ENCODE results near the gene ARRB2.

ARRB2 gene

DNA sequence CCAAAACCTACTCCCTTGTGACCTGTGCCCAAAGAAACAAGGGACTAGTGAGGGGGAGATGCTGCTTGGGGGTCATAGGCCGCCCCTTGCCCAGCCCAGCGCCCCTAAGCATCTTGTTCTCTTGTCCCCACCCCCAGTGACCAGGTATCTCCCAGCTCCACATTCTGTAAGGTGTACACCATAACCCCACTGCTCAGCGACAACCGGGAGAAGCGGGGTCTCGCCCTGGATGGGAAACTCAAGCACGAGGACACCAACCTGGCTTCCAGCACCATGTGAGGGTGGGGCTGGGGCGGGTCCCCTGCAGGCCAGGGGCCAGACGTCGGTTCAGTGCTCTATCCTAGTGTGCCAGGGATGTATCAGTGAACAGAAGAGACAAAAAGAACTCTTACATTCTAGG is 8.7 kb downstream of the ARRB2 start:
- no peaks in the 10 kb centered on the region for H3K4me1 ChIP-seq (ENCODE audit: control insufficient read depth in 1 of 2, insufficient read depth in 2 of 2, low read length in 2 of 2)
- no peak overlapping the region for H4K91ac ChIP-seq (ENCODE audit: low read depth, low read length)
- no peak overlapping the region for H2BK120ac ChIP-seq (ENCODE audit: insufficient read depth, low read length, poor library complexity)
- no peak overlapping the region for H2AK5ac ChIP-seq (ENCODE audit: low read length)
- H3K9me3 ChIP-seq (ENCODE audit: insufficient read depth, low read depth, low read length), result peaks cover 4% of the 10 kb centered on the region
- H4K12ac ChIP-seq (ENCODE audit: low read depth, low read length), result no peak overlapping the region
- H3K23ac ChIP-seq (ENCODE audit: low read length), result no peak overlapping the region
- no peak overlapping the region for H3K14ac ChIP-seq (ENCODE audit: low read length)
- no peak overlapping the region for H2BK5ac ChIP-seq (ENCODE audit: low read depth, low read length, poor library complexity)
- H2BK12ac ChIP-seq (ENCODE audit: low read length), result no peak overlapping the region
- no peak overlapping the region for H3K18ac ChIP-seq (ENCODE audit: low read length)
- no peaks in the 10 kb centered on the region for H3K79me1 ChIP-seq (ENCODE audit: low read length)
- H4K8ac ChIP-seq (ENCODE audit: low read depth, low read length), result no peak overlapping the region
- H3K27ac ChIP-seq (ENCODE audit: low read depth, low read length), result no peak overlapping the region
- H3K4ac ChIP-seq (ENCODE audit: low read depth, low read length), result no peak overlapping the region
- no peak overlapping the region for H3K9ac ChIP-seq (ENCODE audit: low read length)
- H2AFZ ChIP-seq (ENCODE audit: insufficient read depth, low read length, poor library complexity), result no peak overlapping the region
- no peak for DNase-seq
- H3K4me3 ChIP-seq (ENCODE audit: low read depth, low read length), result no peak overlapping the region
- WGBS (ENCODE audit: extremely low coverage, insufficient coverage, insufficient read length), result no CpG with 5 or more reads among the region's 10 CpGs
- H3K4me2 ChIP-seq (ENCODE audit: low read length), result no peak overlapping the region
- H3K36me3 ChIP-seq (ENCODE audit: control insufficient read depth in 1 of 2, insufficient read depth in 2 of 2, low read length in 2 of 2), result no peaks in the 10 kb centered on the region
- no peaks in the 10 kb centered on the region for H3K27me3 ChIP-seq (ENCODE audit: insufficient read depth, low read length)
- no peaks in the 10 kb centered on the region for H3K79me2 ChIP-seq (ENCODE audit: control insufficient read depth, insufficient read depth, low read length, poor library complexity)

DNA sequence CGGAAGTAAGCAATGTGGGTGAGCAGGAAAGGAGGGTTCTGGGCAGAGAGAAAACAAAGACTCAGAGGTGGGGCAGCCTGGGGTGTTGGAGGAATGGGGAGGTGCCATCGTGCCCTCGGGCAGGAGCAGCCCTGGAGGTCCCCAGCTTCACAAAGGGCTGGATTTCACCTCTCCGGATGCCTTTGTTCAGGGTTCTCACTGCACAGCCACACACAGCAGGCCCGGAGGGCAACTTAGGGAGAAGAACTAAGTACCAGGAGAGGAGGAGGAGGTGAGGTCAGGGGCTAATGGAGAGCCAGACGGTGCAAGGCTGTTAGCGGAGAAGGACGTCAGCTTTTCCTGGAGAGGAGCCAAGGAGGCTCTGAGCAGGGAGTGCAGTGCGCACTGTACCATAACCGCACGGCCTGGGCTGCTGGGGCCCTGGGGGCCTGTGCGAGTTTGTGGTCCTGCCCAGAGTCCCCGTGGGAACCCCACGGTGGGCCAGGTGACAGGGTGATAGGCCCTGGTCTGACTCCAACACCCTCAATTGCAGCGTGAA is 9.3 kb downstream of the ARRB2 start:
- WGBS (ENCODE audit: extremely low coverage, insufficient coverage, insufficient read length), result no CpG with 5 or more reads among the region's 15 CpGs
- Histone ChIP-seq H3K4me1 (ENCODE audit: control insufficient read depth in 1 of 2, insufficient read depth in 2 of 2, low read length in 2 of 2) (no peaks in the 10 kb centered on the region), H3K9me3 (ENCODE audit: insufficient read depth, low read depth, low read length) (peaks cover 4% of the 10 kb centered on the region), H3K18ac (ENCODE audit: low read length) (no peak overlapping the region), H3K14ac (ENCODE audit: low read length) (no peak overlapping the region), H3K79me2 (ENCODE audit: control insufficient read depth, insufficient read depth, low read length, poor library complexity) (no peaks in the 10 kb centered on the region), H2BK12ac (ENCODE audit: low read length) (no peak overlapping the region), H4K91ac (ENCODE audit: low read depth, low read length) (no peak overlapping the region), H2AFZ (ENCODE audit: insufficient read depth, low read length, poor library complexity) (no peak overlapping the region), H2AK5ac (ENCODE audit: low read length) (no peak overlapping the region), H3K4me2 (ENCODE audit: low read length) (no peak overlapping the region), H2BK5ac (ENCODE audit: low read depth, low read length, poor library complexity) (no peak overlapping the region), H4K12ac (ENCODE audit: low read depth, low read length) (no peak overlapping the region), H3K27me3 (ENCODE audit: insufficient read depth, low read length) (no peaks in the 10 kb centered on the region), H3K4ac (ENCODE audit: low read depth, low read length) (no peak overlapping the region), H4K8ac (ENCODE audit: low read depth, low read length) (no peak overlapping the region), H3K9ac (ENCODE audit: low read length) (no peak overlapping the region), H3K23ac (ENCODE audit: low read length) (no peak overlapping the region), H2BK120ac (ENCODE audit: insufficient read depth, low read length, poor library complexity) (no peak overlapping the region), H3K4me3 (ENCODE audit: low read depth, low read length) (no peak overlapping the region), H3K27ac (ENCODE audit: low read depth, low read length) (no peak overlapping the region), H3K36me3 (ENCODE audit: control insufficient read depth in 1 of 2, insufficient read depth in 2 of 2, low read length in 2 of 2) (no peaks in the 10 kb centered on the region), H3K79me1 (ENCODE audit: low read length) (no peaks in the 10 kb centered on the region)
- no peak for DNase-seq

DNA sequence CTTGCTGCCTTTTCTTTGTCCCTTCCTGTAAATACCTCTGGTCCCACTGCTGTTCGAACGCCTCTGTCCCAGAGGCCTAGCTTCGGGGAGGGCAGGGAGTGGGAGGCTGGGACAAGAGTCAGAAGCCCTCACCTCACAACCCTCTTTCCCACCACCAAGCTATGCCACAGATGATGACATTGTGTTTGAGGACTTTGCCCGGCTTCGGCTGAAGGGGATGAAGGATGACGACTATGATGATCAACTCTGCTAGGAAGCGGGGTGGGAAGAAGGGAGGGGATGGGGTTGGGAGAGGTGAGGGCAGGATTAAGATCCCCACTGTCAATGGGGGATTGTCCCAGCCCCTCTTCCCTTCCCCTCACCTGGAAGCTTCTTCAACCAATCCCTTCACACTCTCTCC is 10.4 kb downstream of the ARRB2 start:
- H3K4me3 ChIP-seq (ENCODE audit: low read depth, low read length), result no peak overlapping the region
- no peak overlapping the region for H2BK5ac ChIP-seq (ENCODE audit: low read depth, low read length, poor library complexity)
- H3K27ac ChIP-seq (ENCODE audit: low read depth, low read length), result no peak overlapping the region
- no peak overlapping the region for H3K23ac ChIP-seq (ENCODE audit: low read length)
- H2BK12ac ChIP-seq (ENCODE audit: low read length), result no peak overlapping the region
- no peaks in the 10 kb centered on the region for H3K36me3 ChIP-seq (ENCODE audit: control insufficient read depth in 1 of 2, insufficient read depth in 2 of 2, low read length in 2 of 2)
- no peak overlapping the region for H3K9ac ChIP-seq (ENCODE audit: low read length)
- H4K12ac ChIP-seq (ENCODE audit: low read depth, low read length), result no peak overlapping the region
- H3K18ac ChIP-seq (ENCODE audit: low read length), result no peak overlapping the region
- no peaks in the 10 kb centered on the region for H3K79me1 ChIP-seq (ENCODE audit: low read length)
- no peak overlapping the region for H2BK120ac ChIP-seq (ENCODE audit: insufficient read depth, low read length, poor library complexity)
- H4K8ac ChIP-seq (ENCODE audit: low read depth, low read length), result no peak overlapping the region
- WGBS (ENCODE audit: extremely low coverage, insufficient coverage, insufficient read length), result no CpG with 5 or more reads among the region's 7 CpGs
- H3K4me2 ChIP-seq (ENCODE audit: low read length), result no peak overlapping the region
- H3K79me2 ChIP-seq (ENCODE audit: control insufficient read depth, insufficient read depth, low read length, poor library complexity), result no peaks in the 10 kb centered on the region
- peaks cover 4% of the 10 kb centered on the region for H3K9me3 ChIP-seq (ENCODE audit: insufficient read depth, low read depth, low read length)
- no peak overlapping the region for H3K4ac ChIP-seq (ENCODE audit: low read depth, low read length)
- H3K27me3 ChIP-seq (ENCODE audit: insufficient read depth, low read length), result no peaks in the 10 kb centered on the region
- H2AFZ ChIP-seq (ENCODE audit: insufficient read depth, low read length, poor library complexity), result no peak overlapping the region
- no peaks in the 10 kb centered on the region for H3K4me1 ChIP-seq (ENCODE audit: control insufficient read depth in 1 of 2, insufficient read depth in 2 of 2, low read length in 2 of 2)
- no peak for DNase-seq
- no peak overlapping the region for H4K91ac ChIP-seq (ENCODE audit: low read depth, low read length)
- no peak overlapping the region for H2AK5ac ChIP-seq (ENCODE audit: low read length)
- H3K14ac ChIP-seq (ENCODE audit: low read length), result no peak overlapping the region

DNA sequence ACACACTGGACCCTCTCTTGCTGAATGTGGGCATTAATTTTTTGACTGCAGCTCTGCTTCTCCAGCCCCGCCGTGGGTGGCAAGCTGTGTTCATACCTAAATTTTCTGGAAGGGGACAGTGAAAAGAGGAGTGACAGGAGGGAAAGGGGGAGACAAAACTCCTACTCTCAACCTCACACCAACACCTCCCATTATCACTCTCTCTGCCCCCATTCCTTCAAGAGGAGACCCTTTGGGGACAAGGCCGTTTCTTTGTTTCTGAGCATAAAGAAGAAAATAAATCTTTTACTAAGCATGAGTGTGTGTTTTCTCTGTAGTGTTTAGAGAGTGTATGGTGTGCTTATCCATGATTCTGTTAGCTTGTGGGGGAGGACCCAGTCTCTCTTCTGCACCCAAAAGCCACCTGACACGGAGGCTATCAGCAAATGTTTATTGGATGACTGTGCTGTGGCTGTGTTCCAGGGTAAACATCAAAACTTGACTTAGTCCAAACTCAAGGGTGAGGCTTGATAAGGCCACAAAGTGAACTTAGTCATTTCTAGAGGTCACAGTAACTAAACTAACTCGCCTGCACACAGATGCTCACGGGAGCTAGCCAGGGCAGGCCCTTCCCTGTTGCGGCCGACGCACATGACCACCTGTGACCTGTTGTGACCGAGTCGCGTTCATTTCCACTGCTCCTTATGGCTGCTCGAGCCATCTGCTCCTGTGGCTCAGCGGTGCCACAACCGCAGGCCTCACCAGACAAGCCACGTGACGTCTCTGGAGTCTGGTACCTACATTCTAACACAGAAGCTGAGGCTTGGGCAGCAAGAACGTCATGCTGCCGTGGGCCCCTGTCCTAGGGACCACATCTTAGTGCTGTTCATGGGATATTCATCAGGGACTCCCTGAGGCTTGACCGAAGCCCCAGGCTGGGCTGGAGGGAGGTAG is 11.0 kb downstream of the ARRB2 start:
- Histone ChIP-seq H2AK5ac (ENCODE audit: low read length) (no peak overlapping the region), H3K79me2 (ENCODE audit: control insufficient read depth, insufficient read depth, low read length, poor library complexity) (no peaks in the 10 kb centered on the region), H4K12ac (ENCODE audit: low read depth, low read length) (no peak overlapping the region), H2BK120ac (ENCODE audit: insufficient read depth, low read length, poor library complexity) (no peak overlapping the region), H3K14ac (ENCODE audit: low read length) (no peak overlapping the region), H3K27ac (ENCODE audit: low read depth, low read length) (no peak overlapping the region), H4K91ac (ENCODE audit: low read depth, low read length) (no peak overlapping the region), H3K4me3 (ENCODE audit: low read depth, low read length) (no peak overlapping the region), H2BK5ac (ENCODE audit: low read depth, low read length, poor library complexity) (no peak overlapping the region), H3K36me3 (ENCODE audit: control insufficient read depth in 1 of 2, insufficient read depth in 2 of 2, low read length in 2 of 2) (no peaks in the 10 kb centered on the region), H4K8ac (ENCODE audit: low read depth, low read length) (no peak overlapping the region), H3K4me1 (ENCODE audit: control insufficient read depth in 1 of 2, insufficient read depth in 2 of 2, low read length in 2 of 2) (no peaks in the 10 kb centered on the region), H3K23ac (ENCODE audit: low read length) (no peak overlapping the region), H3K9me3 (ENCODE audit: insufficient read depth, low read depth, low read length) (peaks cover 4% of the 10 kb centered on the region), H2AFZ (ENCODE audit: insufficient read depth, low read length, poor library complexity) (no peak overlapping the region), H3K27me3 (ENCODE audit: insufficient read depth, low read length) (no peaks in the 10 kb centered on the region), H3K4ac (ENCODE audit: low read depth, low read length) (no peak overlapping the region), H3K79me1 (ENCODE audit: low read length) (no peaks in the 10 kb centered on the region), H3K9ac (ENCODE audit: low read length) (no peak overlapping the region), H2BK12ac (ENCODE audit: low read length) (no peak overlapping the region), H3K18ac (ENCODE audit: low read length) (no peak overlapping the region), H3K4me2 (ENCODE audit: low read length) (no peak overlapping the region)
- DNase-seq, result no peak
- WGBS (ENCODE audit: extremely low coverage, insufficient coverage, insufficient read length), result no CpG with 5 or more reads among the region's 20 CpGs
